HepG2 (cell line): ENCODE measurements around the gene MICA. TPM values are rescaled to one million over a fixed set of nuclear protein-coding genes. Genes with fewer than 3 reads are reported as not detected.

Experiments used
- CBFB ChIP-seq: sonication (generic); formaldehyde crosslinking; IDR thresholded peaks from 2 replicates; pipeline ENCODE4 v1.4.0; 2020; ENCODE audit warnings: missing genetic modification reagents
- CBX5 ChIP-seq: sonication (generic); formaldehyde crosslinking; IDR thresholded peaks from 2 replicates; pipeline ENCODE4 v1.4.0; 2020; ENCODE audit warnings: missing genetic modification reagents, borderline replicate concordance
- GABPB1 ChIP-seq: IDR thresholded peaks from 2 replicates; pipeline ENCODE4 v1.6.1; 2016; ENCODE audit warnings: mild to moderate bottlenecking, missing genetic modification reagents, moderate library complexity, missing compliant biosample characterization
- GMEB1 ChIP-seq: sonication (generic); formaldehyde crosslinking; IDR thresholded peaks from 2 replicates; pipeline ENCODE4 v1.5.1; 2020; ENCODE audit warnings: missing genetic modification reagents, mild to moderate bottlenecking, borderline replicate concordance
- MAX ChIP-seq: IDR thresholded peaks from 2 replicates; pipeline ENCODE4 v1.6.1; 2012; ENCODE audit warnings: inconsistent platforms
- RFX5 ChIP-seq: IDR thresholded peaks from 2 replicates; pipeline ENCODE4 v1.6.1; 2011; ENCODE audit warnings: low read depth, low read length, improper control_type of control experiment
- TEAD3 ChIP-seq: optimal IDR thresholded peaks from 2 replicates; pipeline ENCODE3; 2016; ENCODE audit warnings: borderline replicate concordance
- ZMYM4 ChIP-seq: sonication (generic); formaldehyde crosslinking; IDR thresholded peaks from 2 replicates; pipeline ENCODE4 v1.8.1; 2023; ENCODE audit warnings: mild to moderate bottlenecking, missing genetic modification reagents
- ZNF350 ChIP-seq: sonication (generic); formaldehyde crosslinking; IDR thresholded peaks from 2 replicates; pipeline ENCODE4 v1.4.0; 2020; ENCODE audit warnings: mild to moderate bottlenecking, low read depth, missing genetic modification reagents, borderline replicate concordance
- ZNF652 ChIP-seq: IDR thresholded peaks from 2 replicates; pipeline ENCODE4 v1.6.1; 2016; ENCODE audit warnings: low read depth, borderline replicate concordance
- ZNF709 ChIP-seq: sonication (generic); formaldehyde crosslinking; IDR thresholded peaks from 2 replicates; pipeline ENCODE4 v1.5.0; 2020; ENCODE audit warnings: mild to moderate bottlenecking, missing genetic modification reagents
- polyA plus RNA-seq, 8 experiments: library from polyadenylated mRNA; depleted of rRNA in 3 of 8; stranded (reverse) in 7 of 8; unstranded in 1 of 8; fragments of >200 nt; fragmentation: Illumina TruSeq in 4 of 8; extraction: Trizol in 4 of 8; gene quantifications; 2 replicates each; pipeline versions ENCODE4 v1.2.1 to v1.2.3, GENCODE V29; 2011 to 2016; ENCODE audit warnings: low read depth in 4 of 8, missing spikeins in 1 of 8, mixed read lengths in 1 of 8; ENCODE audit not compliant: insufficient read depth in 1 of 8
- total RNA-seq, 5 experiments: library from RNA; depleted of rRNA; stranded (reverse); fragments of >200 nt; fragmentation: Illumina TruSeq; extraction: Trizol; gene quantifications; 2 replicates each; pipeline ENCODE4 v1.2.3, GENCODE V29; 2016; ENCODE audit warnings: low read depth in 1 of 5
- TF ChIP-seq, protein P1 (sequence below): IDR thresholded peaks from 2 replicates; pipeline ENCODE4 v1.6.1; 2016; ENCODE audit warnings: missing biosample characterization, missing genetic modification reagents, low read depth
- TF ChIP-seq, protein P2 (sequence below): sonication (generic); formaldehyde crosslinking; IDR thresholded peaks from 2 replicates; pipeline ENCODE4 v1.4.0; 2020; ENCODE audit warnings: missing genetic modification reagents, mild to moderate bottlenecking, borderline replicate concordance

Gene MICA
- total and polyA plus RNA-seq, 2 of the 13 experiments (the other 11 are each of a cell fraction or from before 2014, with no cell fraction given): 21.6 to 38.1 TPM

GRCh38 chr6:31366693-31367470 lies 36.5 kb upstream of the MICA start (continued):
- TF ChIP-seq GABPB1: peak; percentile 51; the same call in 1 of the 2 replicates
- TF ChIP-seq RFX5: peak; percentile 59; the same call in 1 of the 2 replicates
- TF ChIP-seq CBFB (CRISPR knock-in tag): 0 out of 2 replicates have a peak, but pooled peaks have one; percentile 28
- TF ChIP-seq ZMYM4 (CRISPR knock-in tag): peak; percentile 63
- TF ChIP-seq ZNF350 (CRISPR knock-in tag): peak; percentile 67
- TF ChIP-seq, protein P1, sequence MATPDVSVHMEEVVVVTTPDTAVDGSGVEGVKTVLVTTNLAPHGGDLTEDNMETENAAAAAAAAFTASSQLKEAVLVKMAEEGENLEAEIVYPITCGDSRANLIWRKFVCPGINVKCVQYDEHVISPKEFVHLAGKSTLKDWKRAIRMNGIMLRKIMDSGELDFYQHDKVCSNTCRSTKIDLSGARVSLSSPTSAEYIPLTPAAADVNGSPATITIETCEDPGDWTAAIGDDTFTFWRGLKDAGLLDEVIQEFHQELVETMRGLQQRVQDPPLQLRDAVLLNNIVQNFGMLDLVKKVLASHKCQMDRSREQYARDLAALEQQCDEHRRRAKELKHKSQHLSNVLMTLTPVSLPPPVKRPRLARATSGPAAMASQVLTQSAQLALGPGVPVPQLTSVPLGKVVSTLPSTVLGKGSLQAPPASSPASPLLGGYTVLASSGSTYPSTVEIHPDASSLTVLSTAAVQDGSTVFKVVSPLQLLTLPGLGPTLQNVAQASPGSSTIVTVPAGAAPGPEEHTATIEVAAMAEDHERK (CRISPR knock-in tag): no peak
- no peak for TF ChIP-seq ZNF709 (CRISPR knock-in tag)
- TF ChIP-seq, protein P2, sequence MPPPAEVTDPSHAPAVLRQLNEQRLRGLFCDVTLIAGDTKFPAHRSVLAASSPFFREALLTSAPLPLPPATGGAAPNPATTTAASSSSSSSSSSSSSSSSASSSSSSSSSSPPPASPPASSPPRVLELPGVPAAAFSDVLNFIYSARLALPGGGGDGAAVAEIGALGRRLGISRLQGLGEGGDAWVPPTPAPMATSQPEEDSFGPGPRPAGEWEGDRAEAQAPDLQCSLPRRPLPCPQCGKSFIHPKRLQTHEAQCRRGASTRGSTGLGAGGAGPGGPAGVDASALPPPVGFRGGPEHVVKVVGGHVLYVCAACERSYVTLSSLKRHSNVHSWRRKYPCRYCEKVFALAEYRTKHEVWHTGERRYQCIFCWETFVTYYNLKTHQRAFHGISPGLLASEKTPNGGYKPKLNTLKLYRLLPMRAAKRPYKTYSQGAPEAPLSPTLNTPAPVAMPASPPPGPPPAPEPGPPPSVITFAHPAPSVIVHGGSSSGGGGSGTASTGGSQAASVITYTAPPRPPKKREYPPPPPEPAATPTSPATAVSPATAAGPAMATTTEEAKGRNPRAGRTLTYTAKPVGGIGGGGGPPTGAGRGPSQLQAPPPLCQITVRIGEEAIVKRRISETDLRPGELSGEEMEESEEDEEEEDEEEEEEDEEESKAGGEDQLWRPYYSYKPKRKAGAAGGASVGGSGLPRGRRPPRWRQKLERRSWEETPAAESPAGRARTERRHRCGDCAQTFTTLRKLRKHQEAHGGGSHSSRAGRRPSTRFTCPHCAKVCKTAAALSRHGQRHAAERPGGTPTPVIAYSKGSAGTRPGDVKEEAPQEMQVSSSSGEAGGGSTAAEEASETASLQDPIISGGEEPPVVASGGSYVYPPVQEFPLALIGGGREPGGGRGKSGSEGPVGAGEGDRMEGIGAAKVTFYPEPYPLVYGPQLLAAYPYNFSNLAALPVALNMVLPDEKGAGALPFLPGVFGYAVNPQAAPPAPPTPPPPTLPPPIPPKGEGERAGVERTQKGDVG (CRISPR knock-in tag): 0 out of 2 replicates have a peak, but pooled peaks have one; percentile 68
- TF ChIP-seq ZNF652: no peak
- peak; percentile 79; the same call in 1 of the 2 replicates for TF ChIP-seq CBX5 (CRISPR knock-in tag)
- no peak; the same call in 1 of the 2 replicates for TF ChIP-seq GMEB1 (CRISPR knock-in tag)
- TF ChIP-seq MAX: peak; percentile 34; the same call in 1 of the 2 replicates
- TF ChIP-seq TEAD3 (CRISPR knock-in tag): peak; percentile 86
